H9 (cell line): ENCODE results near the gene DGKB. TPM values are rescaled to one million over a fixed set of nuclear protein-coding genes. Genes with fewer than 3 reads are reported as not detected.

Experiments
- DNase-seq: peaks from one replicate; pipeline ENCODE4 v3.0.0-alpha.2; 2017
- H2AFZ ChIP-seq: one replicate; pipeline ENCODE4 v1.6.1; 2013; ENCODE audit warnings: mild to moderate bottlenecking, low read length, control low read depth, moderate library complexity
- H2AK5ac ChIP-seq: 2 replicates; pipeline ENCODE4 v1.6.1; 2013; ENCODE audit warnings: low read length, control low read depth, mixed read lengths; ENCODE audit not compliant: insufficient read length
- H2BK120ac ChIP-seq: one replicate; pipeline ENCODE4 v1.6.1; 2013; ENCODE audit warnings: low read depth, mild to moderate bottlenecking, low read length, control low read depth, inconsistent platforms; ENCODE audit not compliant: poor library complexity, severe bottlenecking
- H2BK12ac ChIP-seq: 2 replicates; pipeline ENCODE4 v1.6.1; 2013; ENCODE audit warnings: low read length, control low read depth, mixed read lengths, low read depth; ENCODE audit not compliant: insufficient read length
- H2BK15ac ChIP-seq: 2 replicates; pipeline ENCODE4 v1.6.1; 2013; ENCODE audit warnings: low read depth, low read length, control low read depth
- H2BK20ac ChIP-seq: one replicate; pipeline ENCODE4 v1.6.1; 2013; ENCODE audit warnings: low read depth, mild to moderate bottlenecking, low read length, control low read depth, inconsistent platforms; ENCODE audit not compliant: poor library complexity, severe bottlenecking
- H2BK5ac ChIP-seq: 2 replicates; pipeline ENCODE4 v1.6.1; 2013; ENCODE audit warnings: low read length, control low read depth, mixed read lengths; ENCODE audit not compliant: insufficient read length
- H3K14ac ChIP-seq: 2 replicates; pipeline ENCODE4 v1.6.1; 2013; ENCODE audit warnings: low read length, control low read depth; ENCODE audit not compliant: insufficient read depth
- H3K18ac ChIP-seq: 2 replicates; pipeline ENCODE4 v1.6.1; 2013; ENCODE audit warnings: low read depth, mild to moderate bottlenecking, mixed read lengths, low read length, control low read depth; ENCODE audit not compliant: insufficient read length
- H3K23ac ChIP-seq: 2 replicates; pipeline ENCODE4 v1.6.1; 2013; ENCODE audit warnings: low read length, control low read depth, mixed read lengths, low read depth; ENCODE audit not compliant: insufficient read length
- H3K23me2 ChIP-seq: 2 replicates; pipeline ENCODE4 v1.6.1; 2013; ENCODE audit warnings: low read depth, mild to moderate bottlenecking, mixed read lengths, low read length, control low read depth; ENCODE audit not compliant: insufficient read length, poor library complexity, severe bottlenecking
- H3K27ac ChIP-seq: 2 replicates; pipeline ENCODE4 v1.5.1; 2013; ENCODE audit warnings: low read length, control low read depth, mixed read lengths, low read depth; ENCODE audit not compliant: insufficient read length
- H3K27me3 ChIP-seq: 2 replicates; pipeline ENCODE4 v1.6.1; 2013; ENCODE audit warnings: low read length, control low read depth, inconsistent platforms; ENCODE audit not compliant: insufficient read depth
- H3K4ac ChIP-seq: 2 replicates; pipeline ENCODE4 v1.6.1; 2013; ENCODE audit warnings: low read depth, mild to moderate bottlenecking, control low read depth, inconsistent platforms, low read length, moderate library complexity
- H3K4me1 ChIP-seq: 2 replicates; pipeline ENCODE4 v1.6.1; 2013; ENCODE audit warnings: low read length, control low read depth, inconsistent platforms; ENCODE audit not compliant: insufficient read depth
- H3K4me2 ChIP-seq: 2 replicates; pipeline ENCODE4 v1.6.1; 2013; ENCODE audit warnings: low read length, control low read depth, mixed read lengths; ENCODE audit not compliant: insufficient read length, insufficient read depth
- H3K56ac ChIP-seq: 2 replicates; pipeline ENCODE4 v1.6.1; 2013; ENCODE audit warnings: low read depth, mild to moderate bottlenecking, mixed read lengths, low read length, control low read depth; ENCODE audit not compliant: insufficient read length
- H3K79me1 ChIP-seq: 2 replicates; pipeline ENCODE4 v1.6.1; 2013; ENCODE audit warnings: low read depth, mild to moderate bottlenecking, moderate library complexity, low read length, control low read depth, inconsistent platforms; ENCODE audit not compliant: insufficient read depth, poor library complexity, severe bottlenecking
- H3K79me2 ChIP-seq: 2 replicates; pipeline ENCODE4 v1.6.1; 2013; ENCODE audit warnings: low read length, control low read depth, inconsistent platforms; ENCODE audit not compliant: insufficient read depth
- H3K9ac ChIP-seq: 2 replicates; pipeline ENCODE4 v1.6.1; 2013; ENCODE audit warnings: low read length, control low read depth, mixed read lengths; ENCODE audit not compliant: insufficient read length; ENCODE audit errors: extremely low read depth
- H3K9me3 ChIP-seq: one replicate; pipeline ENCODE4 v1.6.1; 2013; ENCODE audit warnings: low read depth, low read length, inconsistent platforms; ENCODE audit not compliant: control insufficient read depth
- H3T11ph ChIP-seq: one replicate; pipeline ENCODE4 v1.6.1; 2013; ENCODE audit warnings: mild to moderate bottlenecking, low read length, control low read depth, inconsistent platforms
- H4K20me1 ChIP-seq: one replicate; pipeline ENCODE4 v1.6.1; 2013; ENCODE audit not compliant: control insufficient read depth, insufficient read length, insufficient read depth
- H4K5ac ChIP-seq: 2 replicates; pipeline ENCODE4 v1.6.1; 2013; ENCODE audit warnings: low read depth, mild to moderate bottlenecking, mixed read lengths, low read length, control low read depth; ENCODE audit not compliant: insufficient read length
- H4K8ac ChIP-seq: replicated peaks from 2 replicates; pipeline ENCODE4 v1.6.1; 2013; ENCODE audit warnings: low read length, control low read depth, mixed read lengths, low read depth; ENCODE audit not compliant: insufficient read length
- H4K91ac ChIP-seq: 2 replicates; pipeline ENCODE4 v1.6.1; 2013; ENCODE audit warnings: low read depth, mild to moderate bottlenecking, moderate library complexity, mixed read lengths, low read length, control low read depth; ENCODE audit not compliant: insufficient read length
- H3K27ac Mint-ChIP-seq, 3 experiments: 2 replicates in 2 of 3; 3 replicates in 1 of 3; pipeline ENCODE4 v1.8.0; 2020 to 2021; ENCODE audit warnings: mixed read lengths in 3 of 3, mild to moderate bottlenecking in 1 of 3, moderate library complexity in 1 of 3
- H3K27me3 Mint-ChIP-seq: 2 replicates; pipeline ENCODE4 v1.8.0; 2021; ENCODE audit warnings: low read depth, mild to moderate bottlenecking, moderate library complexity, mixed read lengths
- H3K36me3 Mint-ChIP-seq, 3 experiments: 2 replicates in 2 of 3; 3 replicates in 1 of 3; pipeline ENCODE4 v1.8.0; 2020 to 2021; ENCODE audit warnings: low read depth in 3 of 3, mixed read lengths in 3 of 3; ENCODE audit not compliant: insufficient read depth in 1 of 3
- H3K4me1 Mint-ChIP-seq, 2 experiments: 2 replicates each; pipeline ENCODE4 v1.8.0; 2020; ENCODE audit warnings: mixed read lengths in 2 of 2
- H3K4me3 Mint-ChIP-seq, 2 experiments: 2 replicates in 1 of 2; 3 replicates in 1 of 2; pipeline ENCODE4 v1.8.0; 2020 to 2021; ENCODE audit warnings: mild to moderate bottlenecking in 2 of 2, mixed read lengths in 2 of 2, moderate library complexity in 1 of 2
- H3K9me3 Mint-ChIP-seq, 2 experiments: 2 replicates in 1 of 2; 3 replicates in 1 of 2; pipeline ENCODE4 v1.8.0; 2020; ENCODE audit warnings: mild to moderate bottlenecking in 2 of 2, mixed read lengths in 2 of 2, moderate library complexity in 1 of 2
- CTCF ChIP-seq: fragments of 200-600 bp; sonication (generic); conservative IDR thresholded peaks from 3 replicates; pipeline ENCODE4 v1.8.0; 2021; ENCODE audit warnings: antibody characterized with exemption, mild to moderate bottlenecking
- WGBS: extraction: QIAGEN DNeasy Blood & Tissue Kit; methylation state at CpG from one replicate; pipeline ENCODE4 v1.1.7; 2013; ENCODE audit warnings: missing lambda C conversion rate, low lambda C conversion rate, mixed read lengths; ENCODE audit not compliant: insufficient read length; ENCODE audit errors: extremely low coverage; 5-methylcytosine and 5-hydroxymethylcytosine counted together
- total RNA-seq: library from RNA; stranded (reverse); gene quantifications from 2 replicates; pipeline ENCODE4 v1.2.1, GENCODE V29; 2021

Gene DGKB
- total RNA-seq, 1 experiment from 2014 or later: 0.26 TPM

DNA sequence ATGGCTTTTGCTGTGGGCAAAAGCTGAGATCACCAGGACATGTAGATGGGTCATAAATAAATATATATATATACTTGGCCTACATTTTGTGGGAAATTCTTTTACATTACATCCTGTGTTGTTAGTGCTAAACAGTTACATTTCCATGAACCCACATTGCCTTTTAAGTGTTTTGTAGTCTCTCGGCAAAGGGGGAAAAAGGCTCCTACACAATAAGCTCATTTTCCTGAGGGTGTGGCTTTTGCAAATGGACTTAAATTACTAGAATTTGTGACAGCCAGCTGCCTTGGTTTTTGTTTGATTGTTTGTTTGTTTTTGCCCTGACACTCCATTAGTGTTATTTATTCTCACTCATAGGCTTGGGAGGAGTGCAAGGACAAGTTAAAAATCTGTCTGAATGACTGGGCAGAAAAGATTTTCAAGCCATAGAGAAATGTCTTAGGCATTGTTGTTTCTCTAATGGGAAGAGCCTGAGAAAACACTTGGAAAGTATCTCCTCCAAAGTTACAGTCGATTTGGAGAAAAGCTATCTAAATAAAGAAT lies 128.8 kb downstream of the DGKB start:
- no peak for TF ChIP-seq CTCF
- peaks cover 23 to 24% of the 10 kb centered on the region in 2 experiments for H3K9me3 Mint-ChIP-seq
- no peak overlapping the region for H3K4me2 ChIP-seq
- no peaks in the 10 kb centered on the region; the same call in 1 of the 2 replicates for H3K4me1 ChIP-seq
- no CpG with 5 or more reads among the region's 2 CpGs for WGBS
- H3K14ac ChIP-seq: no peak overlapping the region
- no peak overlapping the region for H3K4ac ChIP-seq
- no peak overlapping the region for H2BK12ac ChIP-seq
- peaks cover 12% of the 10 kb centered on the region for H3K9me3 ChIP-seq
- no peaks in the 10 kb centered on the region for H4K20me1 ChIP-seq
- H3K4me3 Mint-ChIP-seq: no peak overlapping the region
- H3T11ph ChIP-seq: no peak overlapping the region
- no peak overlapping the region for H2BK20ac ChIP-seq
- H4K8ac ChIP-seq: no peak overlapping the region
- H3K9ac ChIP-seq: no peak overlapping the region
- no peak overlapping the region for H4K91ac ChIP-seq
- no peak overlapping the region for H2AFZ ChIP-seq
- H2AK5ac ChIP-seq: no peak overlapping the region
- H3K79me1 ChIP-seq: no peaks in the 10 kb centered on the region
- no peak overlapping the region for H3K23ac ChIP-seq
- no peak overlapping the region for H3K27ac ChIP-seq
- peaks cover 13 to 18% of the 10 kb centered on the region in 2 experiments for H3K4me1 Mint-ChIP-seq
- H3K23me2 ChIP-seq: no peaks in the 10 kb centered on the region
- no peak overlapping the region for H3K56ac ChIP-seq
- no peak overlapping the region for H4K5ac ChIP-seq
- no peak overlapping the region for H2BK5ac ChIP-seq
- no peak for DNase-seq
- H3K27me3 Mint-ChIP-seq: no peaks in the 10 kb centered on the region; the same call in 1 of the 2 replicates
- no peaks in the 10 kb centered on the region for H3K27me3 ChIP-seq
- no peak overlapping the region for H2BK120ac ChIP-seq
- no peaks in the 10 kb centered on the region for H3K79me2 ChIP-seq
- H3K27ac Mint-ChIP-seq: no peak overlapping the region
- H3K18ac ChIP-seq: no peak overlapping the region
- H2BK15ac ChIP-seq: no peak overlapping the region
- peaks cover 23 to 25% (median 23%) of the 10 kb centered on the region in 3 experiments for H3K36me3 Mint-ChIP-seq
